Trophoblast cell (in vitro differentiated cells and primary cell): Measurements from ENCODE around the gene HYPK.
"Not testable (repeated sequence)": the region's sequence is repeated elsewhere in the genome, so short reads cannot be mapped to it uniquely, and the experiment has no call there.

ENCODE experiments used
- DNase-seq, 2 donors: peaks; one replicate each; pipeline ENCODE4 v3.0.0-alpha.2; 2016
- H2AFZ ChIP-seq: 2 replicates; pipeline ENCODE4 v1.6.1; 2013; ENCODE audit warnings: low read length, moderate library complexity, mild to moderate bottlenecking; ENCODE audit not compliant: insufficient read depth, poor library complexity
- H2AK5ac ChIP-seq: 2 replicates; pipeline ENCODE4 v1.6.1; 2013; ENCODE audit warnings: mild to moderate bottlenecking, low read length
- H2BK120ac ChIP-seq: 2 replicates; pipeline ENCODE4 v1.6.1; 2013; ENCODE audit warnings: low read length, mild to moderate bottlenecking, moderate library complexity; ENCODE audit not compliant: insufficient read depth, poor library complexity
- H2BK12ac ChIP-seq: 2 replicates; pipeline ENCODE4 v1.6.1; 2013; ENCODE audit warnings: mild to moderate bottlenecking, low read length, moderate library complexity
- H2BK5ac ChIP-seq: 2 replicates; pipeline ENCODE4 v1.6.1; 2013; ENCODE audit warnings: low read length, low read depth, moderate library complexity, mild to moderate bottlenecking; ENCODE audit not compliant: poor library complexity
- H3K14ac ChIP-seq: 2 replicates; pipeline ENCODE4 v1.6.1; 2013; ENCODE audit warnings: mild to moderate bottlenecking, low read length
- H3K18ac ChIP-seq: 2 replicates; pipeline ENCODE4 v1.6.1; 2013; ENCODE audit warnings: mild to moderate bottlenecking, low read length
- H3K23ac ChIP-seq: 2 replicates; pipeline ENCODE4 v1.6.1; 2013; ENCODE audit warnings: low read length
- H3K27ac ChIP-seq: 2 replicates; pipeline ENCODE4 v1.5.1; 2013; ENCODE audit warnings: low read depth, mild to moderate bottlenecking, inconsistent platforms, low read length, moderate library complexity
- H3K27me3 ChIP-seq: 2 replicates; pipeline ENCODE4 v1.6.1; 2013; ENCODE audit warnings: inconsistent platforms, mild to moderate bottlenecking, low read length, moderate library complexity; ENCODE audit not compliant: insufficient read depth
- H3K36me3 ChIP-seq, 2 experiments: 1 replicate in 1 of 2; 2 replicates in 1 of 2; pipeline ENCODE4 v1.6.1; 2013; ENCODE audit warnings: low read length in 2 of 2, mild to moderate bottlenecking in 2 of 2, moderate library complexity in 1 of 2; ENCODE audit not compliant: insufficient read depth in 2 of 2, control insufficient read depth in 1 of 2
- H3K4ac ChIP-seq: 2 replicates; pipeline ENCODE4 v1.6.1; 2013; ENCODE audit warnings: low read depth, mild to moderate bottlenecking, low read length, moderate library complexity
- H3K4me1 ChIP-seq, 2 experiments: 1 replicate in 1 of 2; 2 replicates in 1 of 2; pipeline ENCODE4 v1.6.1; 2013; ENCODE audit warnings: low read length in 2 of 2, mild to moderate bottlenecking in 2 of 2, moderate library complexity in 1 of 2; ENCODE audit not compliant: insufficient read depth in 2 of 2, control insufficient read depth in 1 of 2
- H3K4me2 ChIP-seq: 2 replicates; pipeline ENCODE4 v1.6.1; 2013; ENCODE audit warnings: inconsistent platforms, mild to moderate bottlenecking, low read length, moderate library complexity
- H3K4me3 ChIP-seq: 2 replicates; pipeline ENCODE4 v1.5.1; 2013; ENCODE audit warnings: mild to moderate bottlenecking, low read depth, low read length, inconsistent platforms
- H3K79me1 ChIP-seq: one replicate; pipeline ENCODE4 v1.6.1; 2013; ENCODE audit warnings: low read length
- H3K79me2 ChIP-seq: 2 replicates; pipeline ENCODE4 v1.6.1; 2013; ENCODE audit warnings: low read length, mild to moderate bottlenecking; ENCODE audit not compliant: control insufficient read depth, insufficient read depth, poor library complexity
- H3K9ac ChIP-seq: 2 replicates; pipeline ENCODE4 v1.6.1; 2013; ENCODE audit warnings: mild to moderate bottlenecking, low read length
- H3K9me3 ChIP-seq: 2 replicates; pipeline ENCODE4 v1.6.1; 2013; ENCODE audit warnings: low read depth, mild to moderate bottlenecking, control low read depth, inconsistent platforms, low read length; ENCODE audit not compliant: insufficient read depth
- H4K12ac ChIP-seq: 2 replicates; pipeline ENCODE4 v1.6.1; 2013; ENCODE audit warnings: low read depth, mild to moderate bottlenecking, low read length, moderate library complexity
- H4K8ac ChIP-seq: 2 replicates; pipeline ENCODE4 v1.6.1; 2013; ENCODE audit warnings: low read depth, mild to moderate bottlenecking, low read length, moderate library complexity
- H4K91ac ChIP-seq: one replicate; pipeline ENCODE4 v1.6.1; 2013; ENCODE audit warnings: low read depth, mild to moderate bottlenecking, low read length, moderate library complexity
- WGBS: extraction: QIAGEN DNeasy Blood & Tissue Kit; methylation state at CpG from one replicate; pipeline ENCODE4 v1.1.7; 2013; ENCODE audit warnings: missing lambda C conversion rate; ENCODE audit not compliant: insufficient read length, insufficient coverage; ENCODE audit errors: extremely low coverage; 5-methylcytosine and 5-hydroxymethylcytosine counted together

HYPK gene

DNA sequence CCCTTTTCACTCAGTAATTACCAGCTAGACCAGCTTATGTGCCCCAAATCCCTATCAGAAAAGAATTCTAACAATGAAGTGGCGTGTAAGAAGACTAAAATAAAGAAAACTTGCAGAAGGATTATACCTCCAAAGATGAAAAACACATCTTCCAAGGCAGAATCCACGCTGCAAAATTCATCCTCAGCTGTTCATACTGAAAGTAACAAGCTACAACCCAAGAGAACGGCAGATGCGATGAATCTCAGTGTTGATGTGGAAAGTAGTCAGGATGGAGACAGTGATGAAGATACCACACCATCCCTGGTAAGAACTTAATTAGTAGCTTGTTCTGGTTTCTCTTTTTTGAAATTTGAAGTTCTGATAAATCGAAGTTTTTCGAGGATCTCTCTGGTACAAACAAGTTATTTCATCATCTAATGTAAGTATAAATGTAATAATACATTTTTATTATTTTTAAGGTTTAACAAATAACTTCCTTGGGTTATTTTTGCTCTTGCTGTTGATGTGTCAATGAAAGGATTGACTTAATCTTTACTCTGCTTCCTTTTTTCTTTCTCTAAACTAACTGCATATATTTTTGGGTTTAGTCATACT is 27.8 kb downstream of the HYPK start:
- H3K18ac ChIP-seq = no peak overlapping the region
- DNase-seq = no peak
- no CpG with 5 or more reads among the region's 6 CpGs for WGBS
- H2AK5ac ChIP-seq = no peak overlapping the region
- no peaks in the 10 kb centered on the region for H3K27me3 ChIP-seq
- no peak overlapping the region for H4K12ac ChIP-seq
- H3K14ac ChIP-seq = no peak overlapping the region
- no peak overlapping the region for H4K8ac ChIP-seq
- H3K9me3 ChIP-seq = no peaks in the 10 kb centered on the region
- H3K27ac ChIP-seq = no peak overlapping the region
- no peak overlapping the region for H2BK5ac ChIP-seq
- H3K23ac ChIP-seq = no peak overlapping the region
- H2AFZ ChIP-seq = no peak overlapping the region
- no peak overlapping the region for H4K91ac ChIP-seq
- no peak overlapping the region for H3K9ac ChIP-seq
- no peak overlapping the region for H3K4me3 ChIP-seq
- H2BK12ac ChIP-seq = no peak overlapping the region
- peaks cover 5% of the 10 kb centered on the region for H3K79me2 ChIP-seq
- peaks cover 5 to 9% of the 10 kb centered on the region in 2 experiments for H3K4me1 ChIP-seq
- no peak overlapping the region for H3K4ac ChIP-seq
- H3K79me1 ChIP-seq = peaks cover 9% of the 10 kb centered on the region
- H3K4me2 ChIP-seq = no peak overlapping the region
- H2BK120ac ChIP-seq = no peak overlapping the region
- peaks cover 3 to 4% of the 10 kb centered on the region in 2 experiments for H3K36me3 ChIP-seq

DNA sequence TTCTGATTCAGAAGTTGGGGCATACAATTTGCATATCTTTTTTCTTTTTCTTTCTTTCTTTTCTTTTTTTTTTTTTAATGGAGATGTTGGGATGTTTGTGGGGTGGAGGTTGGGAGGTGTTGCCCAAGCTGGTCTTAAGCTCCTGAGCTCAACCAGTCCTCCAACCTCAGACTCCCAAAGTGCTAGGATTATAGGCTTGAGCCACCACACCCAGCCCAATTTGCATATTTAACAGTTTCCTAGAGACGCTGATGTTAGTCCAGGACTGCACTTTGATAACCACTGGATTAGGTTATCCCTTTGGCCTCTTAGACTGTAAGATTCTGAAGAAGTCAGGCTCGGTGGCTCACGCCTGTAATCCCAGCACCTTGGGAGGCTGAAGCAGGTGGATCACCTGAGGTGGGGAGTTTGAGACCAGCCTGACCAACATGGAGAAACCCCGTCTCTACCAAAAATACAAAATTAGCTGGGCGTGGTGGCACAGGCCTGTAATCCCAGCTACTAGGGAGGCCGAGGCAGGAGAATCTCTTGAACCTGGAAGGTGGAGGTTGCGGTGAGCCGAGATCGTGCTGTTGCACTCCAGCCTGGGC is 29.6 kb downstream of the HYPK start:
- not testable (repeated sequence) for H2AFZ ChIP-seq, H3K4me2 ChIP-seq, H4K91ac ChIP-seq, H3K4me1 ChIP-seq, H3K4ac ChIP-seq, H3K14ac ChIP-seq, H3K23ac ChIP-seq, H3K27me3 ChIP-seq, H4K12ac ChIP-seq, H3K9me3 ChIP-seq, H2BK5ac ChIP-seq, H3K36me3 ChIP-seq, H2BK12ac ChIP-seq, H3K79me2 ChIP-seq, H3K4me3 ChIP-seq, H2BK120ac ChIP-seq, H2AK5ac ChIP-seq, H3K79me1 ChIP-seq, H3K18ac ChIP-seq, H4K8ac ChIP-seq, H3K27ac ChIP-seq, H3K9ac ChIP-seq, DNase-seq
- no CpG with 5 or more reads among the region's 9 CpGs for WGBS

DNA sequence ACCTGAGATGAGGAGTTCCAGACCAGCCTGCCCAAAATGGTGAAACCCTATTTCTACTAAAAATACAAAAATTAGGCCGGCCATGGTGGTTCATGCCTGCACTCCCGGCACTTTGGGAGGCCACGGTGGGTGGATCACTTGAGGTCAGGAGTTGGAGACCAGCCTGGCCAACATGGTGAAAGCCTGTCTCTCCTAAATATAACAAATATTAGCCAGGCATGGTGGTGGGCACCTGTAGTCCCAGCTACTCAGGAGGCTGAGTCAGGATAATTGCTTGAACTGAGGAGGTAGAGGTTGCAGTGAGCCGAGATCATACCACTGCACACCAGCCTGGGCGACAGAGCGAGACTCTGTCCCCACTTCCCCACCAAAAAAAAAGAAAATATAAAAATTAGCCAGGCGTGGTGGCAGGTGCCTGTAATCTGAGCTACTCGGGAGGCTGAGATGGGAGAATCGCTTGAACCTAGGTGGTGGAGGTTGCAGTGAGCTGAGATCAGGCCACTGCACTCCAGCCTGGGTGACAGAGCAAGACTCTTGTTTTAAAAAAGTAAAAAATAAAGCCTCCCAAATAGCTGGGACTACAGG is 30.4 kb downstream of the HYPK start:
- H4K91ac ChIP-seq, H3K9me3 ChIP-seq, H3K14ac ChIP-seq, H2AFZ ChIP-seq, H3K27ac ChIP-seq, H3K27me3 ChIP-seq, H3K36me3 ChIP-seq, H4K12ac ChIP-seq, H3K4ac ChIP-seq, H2AK5ac ChIP-seq, H3K9ac ChIP-seq, DNase-seq, H3K4me3 ChIP-seq, H3K4me1 ChIP-seq, H2BK120ac ChIP-seq, H3K79me2 ChIP-seq, H3K18ac ChIP-seq, H2BK12ac ChIP-seq, H3K23ac ChIP-seq, H3K4me2 ChIP-seq, H2BK5ac ChIP-seq, H3K79me1 ChIP-seq, H4K8ac ChIP-seq: not testable (repeated sequence)
- no CpG with 5 or more reads among the region's 9 CpGs for WGBS

GRCh38 chr15:43831519-43832052 is 31.2 kb downstream of the HYPK start:
- H4K12ac ChIP-seq, H3K9ac ChIP-seq, H3K79me1 ChIP-seq, H3K23ac ChIP-seq, H2BK5ac ChIP-seq, H3K9me3 ChIP-seq, H2BK12ac ChIP-seq, H3K36me3 ChIP-seq, H3K27me3 ChIP-seq, H4K8ac ChIP-seq, H2AK5ac ChIP-seq, H4K91ac ChIP-seq, H2BK120ac ChIP-seq, H3K18ac ChIP-seq, H3K4me3 ChIP-seq, H3K4me1 ChIP-seq, H3K79me2 ChIP-seq, H3K14ac ChIP-seq, H3K4me2 ChIP-seq, H3K4ac ChIP-seq, H2AFZ ChIP-seq, H3K27ac ChIP-seq: not testable (repeated sequence)
- peak in 1 of 2 donors; percentile 59 for DNase-seq
- WGBS = no CpG with 5 or more reads among the region's 14 CpGs
